GM19043 (cell line): ENCODE measurements around the gene TAF4.

Experiments used
- ATAC-seq: cut with Tn5 transposase; IDR thresholded peaks from one replicate; pipeline ENCODE4 v1.9.1; 2021; ENCODE audit warnings: low read depth; ENCODE audit not compliant: unreplicated experiment

Gene TAF4

DNA sequence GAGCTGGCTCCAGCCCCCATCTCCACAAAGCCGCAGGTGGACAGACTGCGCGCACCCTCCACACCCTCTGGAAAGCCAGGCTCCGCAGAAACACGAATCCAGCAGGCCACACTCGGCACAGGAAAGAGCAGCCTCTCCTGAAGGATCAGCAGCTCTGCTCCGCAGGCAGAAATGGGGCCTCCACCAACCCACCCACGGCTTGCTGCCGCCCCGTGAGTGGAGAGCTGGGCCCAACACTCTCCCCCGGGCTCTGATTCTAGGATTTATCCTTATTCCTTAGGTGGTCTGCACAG, 39.2 kb downstream of the TAF4 start:
- ATAC-seq = no peak

DNA sequence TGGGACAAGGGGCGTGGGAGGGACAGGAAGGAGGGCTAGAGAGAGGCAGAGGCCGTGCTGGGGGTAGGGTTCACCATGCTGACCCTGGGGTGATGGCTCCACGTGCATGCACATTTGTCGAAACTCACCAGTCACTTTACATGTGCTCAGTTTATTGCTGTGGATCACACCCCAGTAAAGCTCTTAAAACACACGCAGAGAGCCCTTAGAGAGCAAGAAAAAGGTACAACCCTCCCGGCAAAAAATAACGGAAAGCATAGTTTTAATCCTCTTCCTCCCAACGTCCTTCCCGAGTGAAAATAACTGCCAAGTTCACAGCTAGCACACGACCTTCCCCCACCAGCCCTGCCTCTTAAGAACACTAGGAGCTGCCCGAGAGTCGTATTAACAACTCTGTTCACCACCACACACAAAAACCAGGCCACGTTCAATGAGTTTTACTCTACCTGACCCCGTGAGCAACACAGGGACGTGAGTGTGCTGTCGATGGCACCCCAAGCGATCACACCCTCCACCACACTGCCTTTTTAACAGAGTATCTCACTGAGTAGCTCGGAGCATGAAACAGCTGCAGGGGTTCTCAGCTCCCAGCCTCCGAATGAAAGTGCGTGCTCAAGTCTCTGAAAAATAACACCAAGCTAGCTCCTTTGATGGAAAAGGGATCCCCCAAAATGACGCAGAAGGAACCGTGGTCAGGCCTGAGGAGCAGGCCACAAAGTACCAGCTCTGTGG, 39.7 kb downstream of the TAF4 start:
- no peak for ATAC-seq

DNA sequence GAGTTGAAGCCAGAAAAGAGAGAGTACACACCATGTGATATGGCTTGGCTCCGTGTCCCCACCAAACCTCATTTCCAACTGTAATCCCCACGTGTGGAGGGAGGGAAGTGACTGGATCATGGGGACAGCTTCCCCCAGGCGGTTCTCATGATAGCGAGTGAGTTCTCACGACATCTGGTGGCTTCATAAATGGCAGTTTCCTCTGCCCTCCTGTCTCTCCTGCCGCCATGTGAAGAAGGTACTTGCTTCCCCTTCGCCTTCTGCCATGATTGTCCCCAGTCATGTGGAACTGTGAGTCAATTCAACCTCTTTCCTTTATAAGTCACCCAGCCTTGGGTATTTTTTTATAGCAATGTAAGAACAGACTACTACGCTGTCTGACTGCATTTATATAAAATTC, 40.3 kb downstream of the TAF4 start:
- no peak for ATAC-seq

DNA sequence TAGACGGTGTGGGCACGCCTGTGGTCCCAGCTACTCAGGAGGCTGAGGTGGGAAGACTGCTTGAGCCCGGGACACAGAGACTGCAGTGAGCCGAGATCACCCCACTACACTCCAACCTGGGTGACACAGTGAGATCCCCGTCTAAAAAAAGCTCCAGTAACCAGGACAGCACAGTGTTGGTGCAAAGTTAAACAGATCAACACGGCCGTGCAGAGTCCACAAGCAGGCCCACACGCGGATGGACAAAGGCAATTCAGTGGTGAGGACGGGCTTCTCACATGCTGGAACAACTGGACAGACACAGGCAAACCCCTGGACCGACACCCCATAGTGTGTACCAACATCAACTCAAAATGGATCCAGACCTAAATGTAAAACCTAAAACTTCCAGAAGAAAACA, 41.7 kb downstream of the TAF4 start:
- no peak for ATAC-seq

DNA sequence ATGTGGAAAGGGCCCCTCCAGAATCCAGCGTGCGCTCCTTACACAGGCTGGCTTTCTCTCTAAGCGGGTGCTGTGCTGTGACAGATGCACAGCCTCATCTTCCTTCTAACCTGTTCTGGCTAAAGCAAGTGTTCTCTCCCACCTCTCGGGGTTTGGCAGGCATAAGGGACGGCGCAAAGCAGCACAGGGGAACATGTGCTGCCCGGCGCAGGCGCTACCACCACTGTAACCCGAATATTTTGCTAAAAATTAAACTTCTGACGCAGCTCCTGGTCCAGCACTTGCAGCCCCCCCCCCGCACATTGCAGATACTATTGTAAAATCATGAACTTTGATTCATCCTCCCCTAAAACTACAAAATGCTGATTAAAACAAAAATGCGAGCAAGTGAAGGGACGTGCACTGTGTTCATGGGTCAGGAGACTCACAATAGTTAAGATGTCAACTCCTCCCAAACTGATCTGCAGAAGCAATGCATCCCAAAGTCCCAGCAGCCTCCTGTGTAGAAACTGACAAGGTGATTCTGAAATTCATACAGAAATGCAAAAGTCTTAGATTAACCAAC, 43.0 kb downstream of the TAF4 start:
- ATAC-seq = no peak

DNA sequence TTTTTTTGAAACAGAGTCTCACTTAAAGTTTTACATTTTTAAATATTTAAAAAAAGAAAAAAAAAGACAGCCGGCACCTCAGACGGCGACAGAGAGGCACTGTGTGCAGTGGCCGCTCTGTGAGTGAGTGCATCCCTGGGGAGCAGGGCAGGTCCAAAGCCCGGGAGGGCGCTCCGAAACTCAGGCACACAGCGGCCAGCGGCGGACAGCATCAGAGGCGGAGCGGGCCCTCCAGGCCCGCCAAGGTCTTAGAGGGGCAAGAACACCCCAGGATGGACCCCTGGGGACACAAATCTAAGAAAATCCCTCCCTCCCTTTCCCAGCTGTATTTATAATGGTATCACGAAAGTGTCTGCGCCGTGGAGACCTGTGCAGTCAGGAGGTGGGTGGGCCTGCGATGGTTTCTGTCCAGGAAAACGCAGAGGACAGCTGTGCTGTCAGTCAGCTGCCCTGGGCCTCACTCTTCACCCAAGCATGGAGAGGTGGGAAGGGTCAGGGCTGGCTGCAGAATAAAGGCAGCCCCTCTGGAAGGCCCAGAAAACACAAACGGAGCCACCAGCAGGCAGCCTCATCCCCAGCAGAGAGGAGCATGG, 43.8 kb downstream of the TAF4 start:
- ATAC-seq = no peak

DNA sequence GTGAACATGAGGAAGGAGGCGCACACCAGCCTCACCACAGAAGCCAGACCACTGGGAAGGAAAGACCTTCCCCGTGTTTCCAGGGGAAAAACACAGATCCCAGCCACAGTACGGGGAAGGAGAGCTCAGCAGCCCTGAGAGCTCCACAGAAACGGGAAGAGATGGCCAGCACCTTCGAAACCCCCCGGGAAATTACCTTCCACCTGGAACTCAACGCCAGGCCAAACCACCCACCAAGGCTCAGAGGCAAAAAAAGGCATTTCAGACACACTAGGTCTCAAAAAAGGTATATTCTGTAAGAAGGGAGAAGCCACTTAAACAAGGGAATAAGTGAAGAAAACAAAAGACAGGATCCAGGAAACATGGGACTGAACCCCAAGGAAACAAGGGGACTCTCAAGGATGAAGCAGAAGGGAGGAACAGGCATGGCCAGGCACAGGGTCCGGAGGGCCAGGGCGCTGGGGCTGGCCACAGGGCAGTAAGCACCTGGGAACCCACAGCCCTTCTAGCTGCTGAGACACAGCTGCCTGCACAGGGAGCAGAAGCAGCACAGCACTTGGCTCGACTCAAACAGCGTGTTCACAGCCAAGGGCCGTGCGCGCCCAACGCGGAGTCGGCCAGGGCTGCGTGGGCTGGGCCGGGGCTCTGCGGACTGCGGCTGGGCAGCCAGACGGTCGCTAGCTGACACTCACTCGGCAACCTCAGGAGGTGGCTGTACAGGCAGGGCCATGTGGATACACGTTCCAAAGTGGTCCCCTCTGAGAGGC, 44.6 kb downstream of the TAF4 start:
- ATAC-seq = no peak

DNA sequence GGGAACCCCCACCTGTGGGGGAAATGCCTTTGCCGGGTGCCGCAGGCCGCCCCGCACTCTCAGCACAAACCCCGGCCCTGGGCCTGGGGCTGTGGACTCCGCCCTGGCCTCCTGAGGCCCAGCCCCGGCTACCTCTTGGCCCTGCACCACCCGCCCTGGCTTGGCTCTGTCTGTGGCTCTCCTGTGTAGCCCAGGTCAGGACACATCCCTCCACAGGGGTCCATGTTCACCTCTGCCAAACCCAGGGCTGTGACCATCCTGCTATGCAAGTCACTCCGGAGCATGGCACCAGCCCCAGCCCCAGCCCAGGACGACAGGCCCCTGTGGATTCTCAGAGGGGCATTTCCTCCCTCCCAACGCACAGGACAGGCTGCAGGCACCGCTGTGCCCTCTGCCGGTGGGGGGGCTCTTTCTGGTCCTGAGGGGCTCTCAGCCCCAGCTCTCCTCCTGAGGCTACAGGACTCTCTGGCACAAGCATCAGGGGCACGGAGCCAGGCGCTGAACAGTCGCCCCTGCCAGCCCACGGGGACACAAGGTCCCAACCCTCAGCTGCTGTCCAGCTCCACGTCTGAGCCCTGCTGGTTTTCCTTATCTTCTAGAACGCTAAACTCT, 45.7 kb downstream of the TAF4 start:
- ATAC-seq = no peak

DNA sequence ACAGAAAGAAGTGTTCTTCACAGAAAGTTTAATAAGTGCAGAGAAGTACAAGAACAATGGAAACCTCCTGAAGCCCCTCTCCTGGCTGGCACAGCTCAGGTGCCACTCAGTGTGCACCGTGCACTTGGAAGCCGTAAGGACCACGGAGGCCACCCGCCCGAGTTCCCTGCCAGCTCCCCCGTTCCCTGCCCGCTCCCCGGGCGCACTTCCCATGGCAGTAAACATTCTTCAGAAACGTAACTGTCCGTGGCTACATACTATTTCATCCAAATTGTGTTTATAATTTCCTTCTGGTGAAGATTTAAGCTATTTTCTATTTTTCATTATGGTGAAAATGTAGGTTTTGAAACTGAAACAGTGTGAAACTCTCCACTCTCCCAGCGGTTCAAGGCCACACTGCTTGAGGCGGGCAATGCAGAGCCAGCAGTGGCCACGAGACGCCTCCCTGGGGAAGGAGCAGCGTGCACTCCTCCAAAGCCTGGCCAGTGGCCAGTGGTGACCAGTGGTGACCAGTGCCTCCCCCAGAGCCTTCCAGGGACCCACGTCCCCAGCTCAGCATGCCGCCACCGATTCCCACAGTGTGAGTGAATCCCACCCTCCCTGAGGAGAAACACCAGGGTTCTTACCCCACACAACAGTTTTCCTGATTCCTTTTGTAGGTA, 46.4 kb downstream of the TAF4 start:
- ATAC-seq = no peak

DNA sequence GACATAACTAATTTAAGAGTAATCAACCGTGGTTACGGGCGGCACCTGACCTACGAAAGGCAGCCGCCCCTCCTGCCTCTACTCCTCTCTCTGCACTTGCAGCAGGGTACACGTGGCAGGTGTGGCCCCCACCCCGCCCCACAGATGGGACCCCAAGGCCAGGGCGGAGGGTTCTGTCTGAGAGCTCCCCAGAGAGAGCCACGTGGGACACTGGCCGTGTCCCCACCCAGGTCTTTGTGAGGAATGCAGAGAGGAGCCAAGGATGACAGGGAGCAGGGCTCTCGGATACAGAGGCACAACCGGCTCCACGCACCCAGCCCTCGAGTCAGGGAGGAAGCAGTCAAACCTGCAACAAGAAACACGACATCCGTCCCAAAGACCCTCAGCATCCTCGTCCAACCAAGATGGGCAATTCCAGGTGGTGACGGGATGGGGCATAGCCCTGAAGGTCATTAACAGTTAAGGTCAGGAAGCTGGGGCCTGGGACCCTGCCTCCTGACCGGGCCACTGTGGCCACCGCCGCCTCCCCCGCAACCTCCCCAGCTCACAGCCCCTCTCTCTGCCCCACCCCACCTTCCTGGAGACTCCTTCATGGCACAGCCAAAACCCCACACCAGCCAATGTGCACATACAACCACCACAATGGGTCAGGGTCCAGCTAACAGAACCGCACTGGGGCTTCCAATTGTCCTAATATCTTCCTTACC, 47.1 kb downstream of the TAF4 start:
- no peak for ATAC-seq

DNA sequence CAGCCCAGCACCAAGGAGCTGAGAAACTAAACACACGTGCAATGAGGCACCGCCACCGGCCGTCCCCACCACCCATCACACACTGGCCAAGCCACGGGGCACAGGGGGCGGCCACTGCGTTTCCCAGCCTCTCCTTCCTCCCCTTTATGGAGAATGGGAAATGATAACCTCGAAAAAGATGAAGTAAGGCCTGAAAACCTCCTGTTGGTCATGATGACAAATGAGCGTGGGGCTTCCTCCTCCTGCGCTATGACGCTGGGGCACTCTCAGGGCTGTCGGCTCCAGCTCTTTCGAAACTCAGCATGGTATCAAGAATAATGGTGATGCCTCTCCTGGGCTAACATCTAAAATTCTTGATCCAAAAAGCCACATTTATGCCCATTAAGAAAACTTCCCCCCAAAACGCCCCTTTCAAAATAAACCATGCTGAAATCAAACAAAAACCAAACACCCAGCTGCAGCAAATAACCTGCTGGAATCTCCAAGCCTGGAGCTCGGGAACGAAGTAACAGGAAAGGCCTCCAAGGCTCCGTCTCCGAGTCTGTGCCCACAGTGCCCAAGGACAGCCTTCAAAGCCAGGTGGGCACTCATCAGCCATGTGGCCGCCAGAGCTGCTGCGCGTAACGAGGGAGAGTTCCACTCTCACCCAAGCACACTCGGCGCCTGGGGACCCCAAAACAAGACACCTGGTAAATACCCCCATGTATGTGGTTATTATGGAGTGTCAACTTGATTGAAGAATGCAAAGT, 50.0 kb downstream of the TAF4 start:
- no peak for ATAC-seq

DNA sequence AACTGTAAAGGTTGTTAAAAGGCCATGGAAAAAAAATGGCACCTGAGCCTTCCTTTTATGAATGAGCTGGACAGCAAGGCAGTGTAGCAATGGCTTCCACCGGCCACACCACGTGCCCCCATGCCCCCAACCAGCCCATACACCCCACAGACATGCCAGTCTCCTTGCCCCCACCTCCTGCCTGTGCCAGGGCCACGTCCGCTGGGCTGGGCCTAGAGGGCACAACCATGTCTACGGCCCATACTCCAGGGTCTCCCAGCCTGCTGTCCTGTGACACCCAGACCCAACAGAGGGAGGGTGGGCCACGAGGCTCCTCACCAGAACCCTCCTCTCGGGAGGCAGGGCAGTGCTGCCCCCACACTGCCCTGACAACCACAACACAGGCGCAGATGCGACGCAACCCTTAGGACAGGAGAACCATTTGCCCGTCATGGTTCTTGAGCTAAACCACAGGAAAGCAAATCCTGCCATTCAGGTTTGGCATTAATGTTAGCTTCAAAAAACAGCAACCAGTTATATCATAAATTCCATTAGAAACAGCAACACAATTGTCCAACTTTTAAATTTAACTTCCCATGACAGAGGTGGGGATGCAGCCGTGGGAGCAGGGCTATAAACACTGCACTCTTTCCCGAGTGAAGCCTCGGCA, 50.7 kb downstream of the TAF4 start:
- ATAC-seq = no peak

DNA sequence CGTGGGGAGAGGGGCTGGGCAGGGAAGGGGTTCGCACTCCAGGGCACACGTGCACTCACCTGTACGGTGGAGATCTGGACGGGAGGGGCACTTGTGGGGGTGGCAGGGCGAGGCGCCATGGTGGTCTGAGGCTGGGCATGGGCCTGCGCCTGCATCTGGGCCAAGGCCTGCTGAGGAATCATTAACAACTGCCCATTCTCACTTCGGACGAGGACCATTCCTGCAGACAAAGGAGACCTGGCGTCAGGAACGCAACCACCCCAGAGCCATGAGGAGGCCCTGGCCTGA, 51.2 kb downstream of the TAF4 start:
- no peak for ATAC-seq

DNA sequence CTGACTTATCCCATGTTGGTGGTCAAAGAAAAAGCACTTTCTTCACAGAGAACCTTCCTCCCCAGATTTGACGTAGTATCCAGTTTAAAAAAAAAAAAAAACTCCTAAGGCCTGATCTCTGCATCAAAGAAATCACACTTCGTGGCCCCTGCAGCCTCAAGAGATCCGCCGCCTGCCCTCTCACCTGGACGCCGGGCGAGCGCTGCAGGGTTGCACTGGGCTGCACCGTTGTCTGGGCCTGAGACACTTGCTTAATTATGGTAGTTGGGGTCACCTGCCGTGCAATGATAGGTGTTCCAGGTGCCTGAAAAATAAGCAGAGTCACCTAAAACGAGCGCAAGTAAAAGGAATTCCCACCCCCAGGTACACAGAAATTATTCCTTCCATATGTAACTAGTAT, 53.0 kb downstream of the TAF4 start:
- no peak for ATAC-seq

DNA sequence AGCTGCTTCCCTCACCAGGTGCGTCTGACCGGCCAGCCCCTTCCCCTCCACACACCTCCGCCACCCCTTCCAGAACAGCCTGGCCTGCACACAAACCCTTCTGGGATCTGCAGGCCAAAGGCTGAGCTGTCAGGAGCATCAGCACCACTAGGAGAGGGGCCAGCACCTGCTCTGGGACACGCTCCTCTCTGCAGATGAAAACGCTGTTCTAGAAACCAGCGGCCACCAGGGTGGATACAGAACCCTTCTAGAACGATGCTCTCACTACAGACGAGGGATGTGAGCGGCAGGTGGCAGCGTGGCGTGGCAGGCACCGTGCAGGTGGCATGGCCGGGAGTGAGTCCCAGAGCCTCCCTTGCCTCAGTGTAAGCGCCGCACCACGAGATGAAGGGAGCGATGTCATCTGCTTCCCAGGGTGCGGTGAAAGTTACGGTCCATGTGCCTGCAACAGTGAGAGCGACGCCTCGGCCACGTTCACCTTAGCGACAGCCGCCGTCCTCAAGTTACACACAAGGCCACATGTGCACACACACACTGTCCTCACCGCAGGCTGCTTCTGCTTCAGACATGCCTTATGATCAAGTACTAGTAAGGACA, 53.6 kb downstream of the TAF4 start:
- ATAC-seq = no peak

DNA sequence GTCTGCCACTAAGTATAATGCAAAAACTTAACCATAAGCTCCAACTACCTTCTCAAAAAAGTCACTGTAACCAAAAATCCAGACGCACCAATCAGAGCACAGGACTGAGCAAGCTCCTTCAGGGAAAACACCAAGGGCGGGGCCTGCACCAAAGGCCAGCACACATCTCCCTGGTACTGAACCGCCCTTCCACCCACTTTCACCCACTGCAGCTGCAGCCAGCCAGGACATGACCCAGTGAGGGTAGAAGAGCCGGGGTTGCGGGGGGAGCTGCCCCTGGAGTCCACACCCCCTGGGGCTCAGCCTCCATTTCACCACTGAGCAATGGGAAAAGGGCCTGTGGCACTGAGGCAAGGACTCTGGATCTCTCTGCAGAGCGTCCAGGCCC, 54.3 kb downstream of the TAF4 start:
- ATAC-seq = no peak

DNA sequence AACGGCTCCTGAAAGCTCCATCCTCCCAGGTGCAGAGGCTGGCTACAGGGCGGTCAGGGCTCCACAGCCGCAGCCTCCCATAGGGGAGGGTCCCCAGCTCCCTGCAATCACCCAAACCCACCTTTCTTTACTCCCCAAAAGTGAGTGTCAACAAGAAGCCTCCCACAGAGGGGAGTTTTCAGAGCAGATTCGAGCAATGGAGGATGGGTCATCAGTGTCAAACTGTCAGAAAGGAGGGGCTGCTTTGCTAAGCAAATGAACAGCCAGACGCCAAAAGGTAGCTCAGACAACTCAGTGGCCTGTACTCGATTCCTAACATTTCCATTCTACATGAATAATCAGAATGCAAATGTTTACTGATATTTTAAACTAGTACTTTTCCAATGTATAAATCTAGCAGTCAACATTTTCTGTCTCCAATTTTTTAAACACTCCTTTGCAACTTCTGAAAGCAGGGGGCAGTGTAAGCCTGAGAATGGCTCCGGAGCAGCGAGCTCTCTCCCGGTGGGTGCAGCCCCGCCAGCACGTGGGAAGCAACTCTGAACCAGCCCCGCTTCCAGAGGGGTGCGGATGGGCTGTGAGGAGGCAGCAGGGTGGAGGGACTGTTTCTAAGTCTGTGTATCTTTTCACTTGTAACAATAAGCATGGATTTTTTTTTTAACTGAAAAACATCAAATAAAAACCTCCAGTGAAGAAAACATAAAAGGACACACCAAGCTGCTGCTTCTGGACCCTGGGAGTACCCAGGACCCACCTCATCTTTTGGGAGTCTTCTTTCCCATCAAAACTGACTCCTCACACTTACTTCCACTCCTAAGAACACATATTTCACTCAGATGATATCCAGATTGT, 54.9 kb downstream of the TAF4 start:
- no peak for ATAC-seq

DNA sequence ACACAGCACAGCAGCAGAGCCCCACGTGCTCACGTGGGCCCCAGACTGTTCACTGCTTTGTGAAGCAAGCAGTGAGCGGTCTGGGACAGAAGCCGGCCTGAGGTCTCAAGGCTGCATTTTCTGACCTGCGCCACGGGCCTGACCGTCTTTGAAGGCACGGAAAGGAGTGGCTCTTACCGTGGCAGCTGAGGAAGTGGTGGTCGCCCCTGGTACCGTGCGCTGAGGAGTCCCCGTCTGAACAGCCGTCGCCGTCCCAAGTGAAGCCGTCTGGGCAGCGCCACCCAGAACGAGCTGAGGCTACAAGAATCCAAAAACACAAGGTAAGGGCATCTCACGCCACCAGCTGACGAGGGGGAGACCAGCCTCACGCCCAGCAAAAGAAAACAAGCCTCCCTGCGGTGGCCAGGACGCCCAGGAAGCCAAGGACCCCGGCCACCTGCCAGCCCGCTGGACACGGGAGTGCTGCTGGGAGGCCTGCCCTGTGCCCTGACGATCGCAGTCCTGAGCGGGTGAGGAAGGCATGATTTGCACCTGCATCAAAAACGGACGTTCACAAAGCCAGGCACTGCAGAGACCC, 55.7 kb downstream of the TAF4 start:
- ATAC-seq = no peak
